CMK (cell line): ENCODE data around the gene TCF3.

Experiments used
- DNase-seq: peaks from one replicate; pipeline ENCODE4 v3.0.0-alpha.2; 2010; ENCODE audit warnings: low read depth

Gene TCF3

DNA sequence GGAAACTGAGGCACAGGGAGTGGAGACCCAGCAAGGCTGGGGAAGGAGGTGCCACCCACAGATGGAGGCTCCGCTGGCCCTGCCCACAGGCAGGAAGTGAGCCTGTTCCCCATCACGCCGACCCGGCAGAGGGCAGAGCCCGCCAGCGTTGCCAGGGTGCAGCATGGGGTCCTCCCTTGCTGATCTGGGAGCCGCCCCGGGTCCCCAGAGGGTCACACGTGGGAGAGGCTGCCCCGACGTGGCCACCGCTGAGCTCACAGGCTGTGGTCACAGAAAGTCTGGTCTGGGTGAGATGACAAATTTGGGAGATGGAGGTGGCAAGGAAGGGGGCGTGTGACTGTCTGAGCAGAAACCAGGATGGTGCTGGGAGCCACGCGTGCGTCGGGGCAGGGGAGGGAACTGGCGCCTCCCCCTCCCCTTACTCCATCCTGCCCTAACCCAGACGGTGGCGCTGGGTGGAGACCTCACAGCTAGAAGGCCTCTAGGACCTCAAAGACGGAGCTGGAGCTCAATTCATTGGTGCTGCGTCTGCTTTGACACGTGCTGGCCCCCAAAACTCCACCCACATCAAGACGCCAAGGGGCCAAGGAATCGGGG, 92.0 kb downstream of the TCF3 start:
- DNase-seq: no peak
